NB4 (cell line): ENCODE results near the gene TADA2A.

Experiments used
- MYC ChIP-seq: IDR thresholded peaks from 2 replicates; pipeline ENCODE4 v1.6.1; 2011; ENCODE audit warnings: low read depth, low read length
- POLR2A ChIP-seq: IDR thresholded peaks from 2 replicates; pipeline ENCODE4 v1.6.1; 2011; ENCODE audit warnings: mild to moderate bottlenecking; ENCODE audit not compliant: insufficient read length; ENCODE audit errors: extremely low read depth
- TF ChIP-seq, protein P1 (sequence below): IDR thresholded peaks from one replicate; pipeline ENCODE4 v1.5.1; 2012; ENCODE audit warnings: low read depth, low read length
- TF ChIP-seq, protein P2 (sequence below): IDR thresholded peaks from 2 replicates; pipeline ENCODE4 v1.6.1; 2011; ENCODE audit warnings: low read depth, low read length

DNA sequence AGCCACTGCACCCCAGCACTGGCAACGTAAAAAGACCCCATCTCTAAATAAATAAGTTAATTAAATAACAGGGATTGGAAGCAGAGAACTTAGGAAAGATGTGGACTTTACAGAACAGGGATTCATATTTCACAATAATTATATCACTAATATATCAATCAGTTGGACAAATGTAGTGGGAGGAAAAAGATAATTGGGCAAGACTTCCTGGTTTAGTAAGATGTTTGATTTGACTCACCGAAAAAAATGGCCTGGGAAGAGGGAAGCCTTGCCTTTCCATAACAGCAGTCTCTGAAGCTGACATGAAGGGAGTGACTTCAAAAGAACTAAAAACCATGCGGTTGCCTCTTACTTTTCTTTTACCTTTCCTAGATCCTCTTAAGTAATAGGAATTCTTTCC, 46.1 kb upstream of the TADA2A start:
- TF ChIP-seq POLR2A (no peak), MYC (no peak)
- TF ChIP-seq, protein P1, sequence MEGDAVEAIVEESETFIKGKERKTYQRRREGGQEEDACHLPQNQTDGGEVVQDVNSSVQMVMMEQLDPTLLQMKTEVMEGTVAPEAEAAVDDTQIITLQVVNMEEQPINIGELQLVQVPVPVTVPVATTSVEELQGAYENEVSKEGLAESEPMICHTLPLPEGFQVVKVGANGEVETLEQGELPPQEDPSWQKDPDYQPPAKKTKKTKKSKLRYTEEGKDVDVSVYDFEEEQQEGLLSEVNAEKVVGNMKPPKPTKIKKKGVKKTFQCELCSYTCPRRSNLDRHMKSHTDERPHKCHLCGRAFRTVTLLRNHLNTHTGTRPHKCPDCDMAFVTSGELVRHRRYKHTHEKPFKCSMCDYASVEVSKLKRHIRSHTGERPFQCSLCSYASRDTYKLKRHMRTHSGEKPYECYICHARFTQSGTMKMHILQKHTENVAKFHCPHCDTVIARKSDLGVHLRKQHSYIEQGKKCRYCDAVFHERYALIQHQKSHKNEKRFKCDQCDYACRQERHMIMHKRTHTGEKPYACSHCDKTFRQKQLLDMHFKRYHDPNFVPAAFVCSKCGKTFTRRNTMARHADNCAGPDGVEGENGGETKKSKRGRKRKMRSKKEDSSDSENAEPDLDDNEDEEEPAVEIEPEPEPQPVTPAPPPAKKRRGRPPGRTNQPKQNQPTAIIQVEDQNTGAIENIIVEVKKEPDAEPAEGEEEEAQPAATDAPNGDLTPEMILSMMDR = no peak
- TF ChIP-seq, protein P2, sequence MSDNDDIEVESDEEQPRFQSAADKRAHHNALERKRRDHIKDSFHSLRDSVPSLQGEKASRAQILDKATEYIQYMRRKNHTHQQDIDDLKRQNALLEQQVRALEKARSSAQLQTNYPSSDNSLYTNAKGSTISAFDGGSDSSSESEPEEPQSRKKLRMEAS = no peak
